Measurements from ENCODE around the gene XRN2.
A peak's percentile ranks its signal among the peaks of the same experiment; 100 is the strongest.

The XRN2 gene

GRCh38 chr20:21323640-21324039 is 20.5 kb downstream of the XRN2 start:
- DNase-seq (ENCODE audit: low read depth) = peak; percentile 92
- H3K4me3 ChIP-seq (ENCODE audit: low read length) = no peak overlapping the region
- no peak for TF ChIP-seq CTCF (IDR thresholded peaks at IDR 0.05; ENCODE audit: insufficient read depth, low read depth, low read length, missing control alignments)

- TF ChIP-seq CTCF (IDR thresholded peaks at IDR 0.05; ENCODE audit: insufficient read depth, low read depth, low read length, missing control alignments) = no peak
- H3K4me3 ChIP-seq (ENCODE audit: low read length) = no peak overlapping the region
- no peak for DNase-seq (ENCODE audit: low read depth)
Observed at GRCh38 chr20:21324126-21324525, 21.0 kb downstream of the XRN2 start.

- no peak for DNase-seq (ENCODE audit: low read depth)
- no peak overlapping the region for H3K4me3 ChIP-seq (ENCODE audit: low read length)
Observed at GRCh38 chr20:21325296-21325695, 22.2 kb downstream of the XRN2 start.

GRCh38 chr20:21326700-21327099 is 23.6 kb downstream of the XRN2 start:
- TF ChIP-seq CTCF (IDR thresholded peaks at IDR 0.05; ENCODE audit: insufficient read depth, low read depth, low read length, missing control alignments) = no peak
- no peak for DNase-seq (ENCODE audit: low read depth)
- H3K4me3 ChIP-seq (ENCODE audit: low read length) = no peak overlapping the region

More at GRCh38 chr20:21325296-21325695, 22.2 kb downstream of the XRN2 start:
- TF ChIP-seq CTCF (IDR thresholded peaks at IDR 0.05; ENCODE audit: insufficient read depth, low read depth, low read length, missing control alignments) = no peak

- H3K4me3 ChIP-seq (ENCODE audit: low read length) = no peak overlapping the region
- DNase-seq (ENCODE audit: low read depth) = no peak
- TF ChIP-seq CTCF (IDR thresholded peaks at IDR 0.05; ENCODE audit: insufficient read depth, low read depth, low read length, missing control alignments) = no peak
Observed at GRCh38 chr20:21336455-21337151, 33.5 kb downstream of the XRN2 start.

GRCh38 chr20:21338291-21338690 is 35.2 kb downstream of the XRN2 start:
- H3K4me3 ChIP-seq (ENCODE audit: low read length) = no peak overlapping the region
- no peak for TF ChIP-seq CTCF (IDR thresholded peaks at IDR 0.05; ENCODE audit: insufficient read depth, low read depth, low read length, missing control alignments)
- DNase-seq (ENCODE audit: low read depth) = no peak

- H3K4me3 ChIP-seq (ENCODE audit: low read length) = no peak overlapping the region
- peak; percentile 55 for DNase-seq (ENCODE audit: low read depth)
- no peak for TF ChIP-seq CTCF (IDR thresholded peaks at IDR 0.05; ENCODE audit: insufficient read depth, low read depth, low read length, missing control alignments)
Observed at GRCh38 chr20:21339499-21339898, 36.4 kb downstream of the XRN2 start.

Measured in epithelial cell of esophagus (primary cell).